Measurements from ENCODE around the gene DCDC1. TPM values are rescaled to one million over a fixed set of nuclear protein-coding genes. Genes with fewer than 3 reads are reported as not detected.

DCDC1 gene
- total RNA-seq, 1 donor from 2014 or later: not detected

- DNase-seq (ENCODE audit: low spot score): no peak
- Mint-ChIP-seq H3K27ac (no peak overlapping the region), H3K4me3 (no peak overlapping the region), H3K27me3 (ENCODE audit: insufficient read depth) (no peaks in the 10 kb centered on the region), H3K4me1 (ENCODE audit: low read depth) (no peaks in the 10 kb centered on the region), H3K36me3 (ENCODE audit: low read depth) (no peaks in the 10 kb centered on the region), H3K9me3 (no peaks in the 10 kb centered on the region)
- intact Hi-C loops (cut with micrococcal nuclease): no loop called here
Observed at GRCh38 chr11:30814737-30815136, 554.8 kb downstream of the DCDC1 start.

Other genes with a start within 250 kb of the DCDC1 start
- 15.8 and 20.6 TPM in 2 replicates for gene DNAJC24, start 121 bp upstream of the DCDC1 start, total RNA-seq
- 22.3 and 24.6 TPM in 2 replicates for gene IMMP1L, start 139.9 kb upstream of the DCDC1 start, total RNA-seq
- 15.1 and 17.3 TPM in 2 replicates for gene ELP4, start 140.0 kb upstream of the DCDC1 start, total RNA-seq

Data from activated T-helper 1 cell treated with anti-CD3 and anti-CD28 coated beads, Interleukin-12 subunit alpha, Interleukin-12 subunit beta, Interleukin-2, Interleukin-4 antibody, amounts not matched to agents 30 ng/mL and 10 ng/mL and 1 ng/mL, durations not matched to agents 14 hours and 24 hours and 36 hours (primary cell).